Choroid plexus epithelial cell (primary cell): ENCODE results near the gene SPOCK1.

ENCODE experiments used
- DNase-seq: peaks from one replicate; pipeline ENCODE4 v3.0.0-alpha.2; 2010; ENCODE audit warnings: low read depth
- H3K4me3 ChIP-seq: 2 replicates; pipeline ENCODE4 v1.5.1; 2011; ENCODE audit warnings: low read depth, mild to moderate bottlenecking, control low read depth, low read length, moderate library complexity
- CTCF ChIP-seq: conservative IDR thresholded peaks from 2 replicates; pipeline ENCODE4 v1.5.1; 2011; ENCODE audit warnings: low read depth, mild to moderate bottlenecking, control low read depth, inconsistent platforms, low read length, moderate library complexity

SPOCK1 gene

GRCh38 chr5:137438932-137439331 lies 60.2 kb downstream of the SPOCK1 start:
- TF ChIP-seq CTCF = no peak
- no peak overlapping the region for H3K4me3 ChIP-seq
- DNase-seq = no peak

GRCh38 chr5:137437774-137438173 lies 61.4 kb downstream of the SPOCK1 start:
- no peak for TF ChIP-seq CTCF
- no peak overlapping the region for H3K4me3 ChIP-seq
- DNase-seq = no peak

GRCh38 chr5:137433539-137433938 lies 65.6 kb downstream of the SPOCK1 start:
- no peak for TF ChIP-seq CTCF
- no peak for DNase-seq
- H3K4me3 ChIP-seq = no peak overlapping the region

- no peak for DNase-seq
- H3K4me3 ChIP-seq = no peak overlapping the region
- no peak for TF ChIP-seq CTCF
These were observed 66.8 kb downstream of the SPOCK1 start for GRCh38 chr5:137432376-137432775.

- DNase-seq = no peak
- TF ChIP-seq CTCF = no peak
- H3K4me3 ChIP-seq = no peak overlapping the region
These were observed 68.1 kb downstream of the SPOCK1 start for GRCh38 chr5:137431051-137431450.

- no peak overlapping the region for H3K4me3 ChIP-seq
- TF ChIP-seq CTCF = no peak
- peak; percentile 6 for DNase-seq
These were observed 83.9 kb downstream of the SPOCK1 start for GRCh38 chr5:137415231-137415681.

- TF ChIP-seq CTCF = no peak
These were observed 84.9 kb downstream of the SPOCK1 start for GRCh38 chr5:137414112-137414755.

More at GRCh38 chr5:137414112-137414755, 84.9 kb downstream of the SPOCK1 start:
- no peak overlapping the region for H3K4me3 ChIP-seq
- no peak for DNase-seq
